Activated effector memory CD4-positive, alpha-beta T cell treated with anti-CD3 and anti-CD28 coated beads, Interleukin-2, amount 50 U/mL, for 16 hours (primary cell): ENCODE measurements around the gene ATP9A.
"Not testable (repeated sequence)": the region's sequence is repeated elsewhere in the genome, so short reads cannot be mapped to it uniquely, and the experiment has no call there.

Experiments used
- DNase-seq: peaks from one replicate; pipeline ENCODE4 v3.0.0-alpha.2; 2020

Gene ATP9A

DNA sequence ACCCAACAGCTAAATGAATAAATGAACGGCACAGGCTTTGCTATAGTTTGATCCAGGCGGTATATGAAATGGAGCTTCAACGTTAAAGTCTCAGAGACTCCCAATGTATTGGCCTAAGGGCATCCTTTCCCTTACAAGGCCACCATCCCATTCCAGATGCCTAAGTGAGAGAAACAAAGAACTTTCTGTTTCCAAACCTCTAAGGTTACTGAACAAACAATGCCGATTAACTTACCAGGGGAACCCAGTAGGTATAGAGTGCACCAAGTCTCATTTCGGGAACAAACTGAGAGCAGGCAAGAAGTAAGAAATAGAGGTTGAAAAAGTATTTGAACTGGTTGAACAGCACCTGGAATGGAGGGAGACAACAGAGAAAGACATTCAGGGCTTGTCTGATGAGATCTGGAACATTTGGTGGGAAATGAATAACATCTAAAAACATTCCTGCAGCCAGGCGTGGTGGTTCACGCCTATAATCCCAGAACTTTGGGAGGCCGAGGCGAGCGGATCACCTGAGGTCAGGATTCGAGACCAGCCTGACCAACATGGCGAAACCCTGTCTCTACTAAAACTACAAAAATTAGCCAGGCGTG lies 42.5 kb downstream of the ATP9A start:
- DNase-seq, result no peak

DNA sequence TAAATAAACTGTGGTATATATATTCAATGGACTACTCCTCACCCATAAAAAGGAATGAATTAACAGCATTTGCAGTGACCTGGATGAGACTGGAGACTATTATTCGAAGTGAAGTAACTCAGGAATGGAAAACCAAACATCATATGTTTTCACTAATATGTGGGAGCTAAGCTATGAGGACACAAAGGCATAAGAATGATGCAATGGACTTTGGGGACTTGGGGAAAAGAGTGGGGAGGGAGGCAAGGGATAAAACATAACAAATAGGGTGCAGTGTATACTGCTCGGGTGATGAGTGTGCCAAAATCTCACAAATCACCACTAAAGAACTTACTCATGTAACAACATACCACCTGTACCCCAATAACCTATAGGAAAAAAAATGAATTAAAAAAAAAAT lies 45.2 kb downstream of the ATP9A start:
- DNase-seq, result not testable (repeated sequence)

DNA sequence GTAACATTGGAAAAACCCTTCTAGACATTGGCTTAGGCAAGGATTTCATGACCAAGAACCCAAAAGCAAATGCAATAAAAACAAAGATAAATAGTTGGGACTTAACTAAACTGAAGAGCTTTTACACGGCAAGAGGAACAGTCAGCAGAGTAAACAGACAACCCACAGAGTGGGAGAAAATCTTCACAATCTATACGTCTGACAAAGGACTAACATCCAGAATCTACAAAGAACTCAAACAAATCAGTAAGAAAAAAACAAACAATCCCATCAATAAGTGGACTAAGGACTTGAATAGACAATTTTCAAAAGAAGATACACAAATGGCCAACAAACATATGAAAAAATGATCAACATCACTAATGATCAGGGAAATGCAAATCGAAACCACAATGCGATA lies 45.9 kb downstream of the ATP9A start:
- DNase-seq, result not testable (repeated sequence)

DNA sequence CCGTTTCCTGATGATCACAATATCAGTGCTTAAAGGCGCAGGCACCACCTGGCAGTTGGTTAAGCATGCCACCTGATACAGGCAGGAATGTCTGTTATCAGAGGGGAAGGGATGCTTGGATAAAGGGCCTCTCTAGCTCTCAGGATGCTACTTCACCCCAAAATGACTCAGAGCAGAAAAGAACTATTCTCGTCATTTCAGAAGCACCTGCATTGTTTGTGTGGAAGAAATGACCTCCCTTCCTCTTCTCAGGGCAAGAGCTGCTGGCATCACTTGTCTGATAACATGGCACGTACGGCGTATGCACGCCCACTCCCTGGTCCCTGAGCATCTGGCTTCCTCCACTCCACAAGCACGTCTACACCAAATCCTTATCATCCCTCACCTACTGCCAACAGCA lies 47.3 kb downstream of the ATP9A start:
- no peak for DNase-seq

DNA sequence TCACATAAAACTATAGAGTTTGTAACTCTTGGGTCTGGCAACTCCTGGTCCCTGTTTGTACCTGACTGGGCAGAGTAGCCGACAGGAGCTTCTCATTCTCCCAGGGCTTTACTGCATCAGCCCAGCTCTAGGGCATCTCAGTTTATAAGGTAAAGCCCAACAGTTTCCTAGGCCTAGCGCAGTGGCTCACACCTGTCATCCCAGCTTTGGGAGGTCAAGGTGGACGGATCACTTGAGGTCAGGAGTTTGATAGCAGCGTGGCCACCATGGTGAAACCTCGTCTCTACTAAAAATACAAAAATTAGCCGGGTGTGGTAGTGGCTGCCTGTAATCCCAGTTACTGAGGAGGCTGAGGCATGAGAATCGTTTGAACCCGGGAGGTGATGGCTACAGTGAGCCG lies 47.8 kb downstream of the ATP9A start:
- no peak for DNase-seq

DNA sequence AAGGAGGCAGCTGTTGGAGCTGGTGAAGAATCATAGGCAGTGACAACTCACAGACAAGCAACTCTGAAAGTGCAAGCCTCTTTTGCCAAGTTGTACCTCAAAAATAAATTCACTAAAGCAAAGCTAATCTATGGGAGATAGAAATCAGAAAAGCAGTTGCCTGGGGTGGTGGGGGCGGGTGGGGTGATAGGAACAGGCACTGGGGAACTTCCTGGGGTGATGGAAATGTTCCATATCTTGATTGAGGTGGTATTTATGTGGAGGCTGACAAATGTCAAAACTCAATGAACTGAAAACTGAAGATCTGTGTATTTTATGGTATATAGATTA lies 52.4 kb downstream of the ATP9A start:
- peak; percentile 2 for DNase-seq

DNA sequence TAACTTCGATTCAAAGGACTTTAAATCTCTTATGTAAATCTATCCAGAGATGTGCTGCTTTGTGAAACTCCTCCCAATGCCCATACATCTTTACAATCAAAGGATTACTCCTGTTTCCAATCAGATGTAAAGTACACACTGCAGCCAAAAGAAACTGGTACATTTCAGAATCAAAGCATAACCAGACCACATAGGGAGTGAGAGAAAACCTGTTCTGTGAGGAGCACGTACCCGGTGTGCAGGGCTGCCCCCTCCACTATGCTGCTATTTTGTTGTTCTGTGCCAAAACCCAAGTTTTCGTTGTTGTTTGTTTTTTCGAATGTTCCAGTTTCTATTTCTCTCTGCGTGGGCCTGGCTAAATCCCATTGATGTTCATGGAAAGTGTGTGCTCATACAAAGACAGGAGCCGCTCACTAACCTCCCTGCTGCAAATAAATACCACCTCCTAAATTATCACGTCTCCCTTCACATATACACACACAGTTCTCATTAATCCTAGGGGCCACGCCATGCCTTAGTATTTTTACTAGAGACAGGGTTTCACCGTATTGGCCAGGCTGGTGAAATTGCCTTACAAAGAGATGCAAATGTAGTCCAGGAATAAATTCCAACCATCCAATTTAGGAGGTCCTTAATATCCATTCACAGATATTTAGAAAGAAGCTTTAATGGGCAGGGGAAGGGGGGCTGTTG lies 52.9 kb downstream of the ATP9A start:
- peak; percentile 12 for DNase-seq

DNA sequence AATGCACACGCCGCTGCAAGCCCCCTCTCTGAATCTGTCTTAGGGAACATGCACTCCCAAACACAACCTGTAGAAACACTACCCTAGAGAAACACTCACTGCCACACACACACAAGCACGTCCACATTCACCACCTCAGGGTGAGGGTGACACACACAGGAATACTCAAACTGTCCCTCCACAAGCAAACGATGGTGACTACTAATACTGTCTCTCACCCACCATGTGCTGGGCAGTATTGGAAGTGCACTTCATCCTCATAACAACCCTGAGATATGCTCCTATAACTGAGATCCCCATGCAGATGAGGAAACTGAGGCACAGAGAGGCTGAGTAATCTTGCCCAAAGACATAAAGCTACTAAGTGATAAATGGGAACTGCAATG lies 55.0 kb downstream of the ATP9A start:
- no peak for DNase-seq

DNA sequence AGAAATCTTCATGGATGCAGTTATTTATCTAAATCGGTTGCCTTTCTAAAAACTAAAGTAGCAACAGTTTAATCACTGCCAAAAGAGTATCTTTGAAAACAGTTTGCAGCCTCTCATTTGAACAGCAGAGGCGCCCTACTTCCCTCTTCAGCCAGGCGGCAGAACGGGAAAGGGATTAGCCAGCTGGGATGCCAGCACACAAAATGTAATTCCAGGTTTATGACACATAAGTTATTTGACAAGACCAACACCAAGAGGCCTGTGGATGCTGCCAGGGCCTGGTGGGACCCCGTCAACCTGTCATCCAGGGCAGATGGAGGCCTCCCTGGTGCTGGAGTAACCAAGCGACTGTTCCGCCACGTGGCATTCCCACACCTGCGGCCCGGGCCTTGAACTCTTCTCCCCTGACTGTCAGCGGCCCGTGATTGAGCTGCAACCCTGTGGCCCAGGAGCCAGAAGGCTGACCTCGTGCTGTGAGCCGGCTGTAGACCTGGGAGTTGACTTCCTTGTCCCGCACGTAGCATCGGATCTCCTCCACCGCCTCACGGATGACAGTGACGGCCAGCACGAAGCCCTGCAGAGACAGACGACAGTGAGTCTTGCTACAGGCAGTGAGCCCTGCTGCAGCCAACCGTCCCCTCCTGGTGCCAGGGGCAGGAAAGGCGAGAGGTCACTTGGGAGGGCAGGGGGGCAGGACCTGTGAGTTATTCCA lies 55.5 kb downstream of the ATP9A start:
- DNase-seq, result peak; percentile 58

DNA sequence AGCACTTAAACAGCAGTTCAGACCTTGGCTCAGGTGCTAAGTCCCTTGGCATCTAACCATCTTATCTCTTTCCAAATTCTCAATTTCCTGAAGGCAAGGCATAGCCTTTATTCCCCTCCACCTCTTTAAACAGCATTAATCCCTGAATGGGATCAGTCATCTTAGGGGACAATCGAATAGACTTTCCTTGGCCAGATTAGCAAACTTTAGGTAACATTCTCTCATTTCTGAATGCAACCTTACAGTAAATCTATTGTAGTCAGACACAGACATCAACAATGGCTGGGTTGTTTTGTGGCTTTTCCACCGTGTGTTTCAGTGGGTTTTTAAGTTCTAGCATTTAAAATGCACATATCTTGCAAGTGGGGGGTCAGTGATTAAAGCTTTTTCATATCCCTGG lies 56.8 kb downstream of the ATP9A start:
- no peak for DNase-seq

DNA sequence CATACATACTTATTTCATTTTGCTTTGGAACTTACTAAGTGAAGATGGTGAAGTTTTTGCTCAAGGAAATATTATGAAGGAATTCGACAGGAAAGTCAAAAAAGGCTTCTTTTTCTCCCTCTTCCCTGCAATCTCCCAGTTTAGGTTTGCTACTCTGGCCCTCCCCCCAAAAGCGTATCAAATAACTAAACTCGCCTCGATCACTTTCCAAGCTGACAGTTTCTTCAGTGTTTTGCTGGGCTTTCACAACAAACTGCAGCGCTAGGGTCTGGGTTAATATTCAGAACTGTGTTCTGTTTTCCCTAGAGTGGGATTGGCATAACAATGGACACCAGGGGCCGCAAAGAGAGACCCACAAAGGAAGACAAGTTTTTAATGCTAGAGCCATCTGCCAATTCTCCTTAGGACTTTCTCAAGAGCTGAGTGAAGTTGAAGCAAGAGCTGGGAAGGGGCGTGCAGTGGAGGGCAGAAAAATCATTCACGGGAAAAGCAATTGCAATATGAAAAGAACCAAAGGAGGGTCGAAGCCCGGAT lies 57.8 kb downstream of the ATP9A start:
- peak; percentile 12 for DNase-seq

DNA sequence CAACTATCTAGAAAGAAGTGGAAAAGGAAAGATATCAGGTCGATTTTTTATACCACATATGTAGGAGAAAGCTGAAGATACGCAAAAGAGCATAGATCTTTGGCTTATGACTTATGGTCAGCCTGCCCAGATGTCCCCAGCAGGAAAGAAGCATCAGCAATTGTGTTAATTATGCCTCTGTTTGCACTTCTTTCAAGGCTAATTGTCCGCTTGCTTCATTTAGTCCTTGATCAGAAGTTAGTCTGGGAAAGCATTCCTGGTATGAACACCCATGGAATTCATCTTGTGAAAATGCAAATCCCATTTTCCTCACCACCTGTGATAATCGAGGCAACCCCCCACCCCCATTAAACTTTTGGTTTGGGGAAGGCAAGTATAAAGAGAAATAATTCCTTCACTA lies 62.8 kb downstream of the ATP9A start:
- no peak for DNase-seq

DNA sequence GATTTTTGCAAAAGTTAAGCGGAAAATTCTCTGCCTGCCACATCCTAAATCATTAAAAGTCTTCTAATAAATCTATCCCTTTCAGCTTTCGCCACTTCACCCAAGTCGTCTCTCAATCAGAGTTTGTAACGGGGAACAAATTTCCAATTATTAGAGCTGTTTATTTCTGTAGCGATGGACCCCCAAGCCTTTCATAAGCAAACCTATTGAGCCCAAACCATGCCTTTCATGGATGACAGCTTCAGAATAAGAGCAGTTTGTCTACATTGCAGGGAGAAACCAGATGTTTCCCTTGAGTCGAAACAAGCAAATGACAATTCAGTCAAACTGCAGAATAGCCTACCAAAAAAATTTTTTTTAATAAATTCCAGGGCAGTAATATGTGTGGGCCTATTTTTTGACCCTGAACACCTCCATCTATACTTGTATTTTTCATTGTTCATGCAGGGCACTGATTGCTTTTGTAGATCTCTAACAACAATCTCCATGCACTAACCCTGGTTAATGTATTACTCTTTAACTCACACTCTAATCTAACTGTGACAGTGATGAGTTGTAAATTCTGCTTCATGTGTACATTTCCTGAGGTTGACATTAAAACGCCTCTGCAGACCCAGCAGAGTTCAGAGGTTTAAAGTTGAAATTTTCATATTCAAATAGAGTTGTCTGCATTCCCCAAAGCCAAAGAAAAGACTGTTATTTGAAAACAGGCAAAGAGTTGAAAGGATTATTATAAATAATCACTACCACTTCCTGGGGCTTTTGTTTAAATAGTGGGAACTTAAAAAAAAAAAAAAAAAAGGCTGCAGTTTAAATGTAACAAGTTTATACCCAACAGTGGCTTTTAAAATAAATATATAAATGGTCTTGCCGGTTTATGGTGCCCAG lies 64.5 kb downstream of the ATP9A start:
- DNase-seq, result no peak

DNA sequence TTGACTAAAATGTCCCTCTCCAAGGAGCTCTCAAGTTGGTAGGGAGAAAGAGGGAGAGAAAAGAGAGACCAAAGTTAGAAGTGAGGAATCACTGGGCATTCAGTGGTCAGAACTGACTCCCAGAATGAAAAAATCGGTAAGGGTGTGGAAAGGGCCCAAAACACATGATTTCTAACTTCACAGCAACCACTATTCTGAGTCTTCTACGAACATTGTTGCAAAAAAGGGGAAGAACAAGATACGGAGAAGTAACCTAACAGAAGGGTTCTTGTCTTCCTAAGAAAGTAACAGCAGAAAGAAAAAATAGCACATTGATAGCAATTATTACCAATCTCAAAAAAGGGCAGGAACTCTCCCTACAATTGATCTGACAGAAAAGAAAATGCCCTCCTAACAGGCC lies 65.6 kb downstream of the ATP9A start:
- no peak for DNase-seq

DNA sequence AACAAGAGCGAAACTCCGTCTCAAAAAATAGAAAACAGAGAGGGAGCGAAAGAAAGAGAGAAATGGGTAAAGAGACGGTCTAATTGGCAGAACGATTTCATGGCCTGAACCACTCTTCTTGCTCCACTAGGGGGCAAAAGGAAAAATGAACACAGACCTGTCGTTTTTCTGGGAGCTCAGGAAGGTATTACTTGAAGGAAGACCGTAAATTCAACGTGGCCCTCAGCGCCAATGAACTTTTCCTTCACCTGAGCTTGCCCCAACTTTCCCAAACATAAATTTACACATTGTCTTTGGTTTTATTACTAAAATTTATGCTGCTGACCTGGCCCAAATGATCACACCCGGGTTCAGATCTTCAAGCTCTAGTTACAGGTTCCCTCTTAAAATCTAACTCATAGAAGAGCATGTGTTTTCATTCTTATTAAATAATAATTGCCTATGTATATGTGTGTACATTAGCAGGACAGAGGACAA lies 67.3 kb downstream of the ATP9A start:
- no peak for DNase-seq

DNA sequence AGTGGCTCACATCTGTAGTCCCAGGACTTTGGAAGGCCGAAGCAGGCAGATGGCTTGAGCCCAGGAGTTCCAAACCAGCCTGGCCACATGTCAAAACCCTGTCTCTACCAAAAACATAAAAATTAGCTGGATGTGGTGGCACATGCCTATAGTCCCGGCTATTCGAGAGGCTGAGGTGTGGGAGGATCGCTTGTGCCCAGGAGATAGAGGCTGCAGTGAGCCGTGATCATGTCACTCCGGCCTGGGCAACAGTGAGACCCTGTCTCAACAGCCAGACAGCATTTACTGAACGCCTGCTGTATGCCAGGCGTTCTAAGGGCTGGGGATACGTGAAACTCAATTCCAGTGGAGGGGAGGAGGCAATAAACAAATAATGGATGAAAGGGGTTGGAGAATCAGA lies 69.9 kb downstream of the ATP9A start:
- DNase-seq, result no peak

DNA sequence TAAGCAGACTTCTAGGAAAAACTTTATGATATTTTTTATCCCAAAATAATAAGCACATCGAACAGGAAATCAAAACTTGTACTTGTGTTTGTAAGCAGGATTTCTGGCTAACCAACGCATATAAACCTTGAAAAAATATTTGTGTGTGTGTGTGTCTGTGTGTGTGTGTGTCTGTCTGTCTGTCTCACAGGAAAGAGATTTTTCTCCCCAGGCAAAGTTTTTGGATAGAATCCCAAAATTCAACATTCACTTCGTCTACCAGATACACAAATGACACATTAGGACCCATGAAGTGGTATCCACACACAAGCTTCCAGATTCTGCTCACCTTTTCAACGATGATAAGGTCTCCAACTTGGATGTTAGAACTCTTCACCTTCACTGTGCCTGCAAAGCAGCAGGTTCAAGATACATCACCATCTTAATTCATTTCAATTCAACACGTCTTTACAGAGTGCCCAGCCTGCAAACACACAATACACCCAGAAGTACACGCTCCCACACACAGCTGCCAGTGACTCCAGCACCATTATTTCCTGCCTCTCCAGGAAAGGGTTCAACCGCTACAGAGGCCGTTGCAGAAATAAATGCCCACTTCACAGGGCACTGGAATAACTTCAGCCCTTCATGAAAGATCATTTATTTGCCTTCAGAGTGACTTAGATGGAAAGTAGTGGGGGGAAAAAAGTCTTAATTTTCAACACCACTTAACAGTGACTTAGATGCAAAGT lies 70.9 kb downstream of the ATP9A start:
- DNase-seq, result no peak

DNA sequence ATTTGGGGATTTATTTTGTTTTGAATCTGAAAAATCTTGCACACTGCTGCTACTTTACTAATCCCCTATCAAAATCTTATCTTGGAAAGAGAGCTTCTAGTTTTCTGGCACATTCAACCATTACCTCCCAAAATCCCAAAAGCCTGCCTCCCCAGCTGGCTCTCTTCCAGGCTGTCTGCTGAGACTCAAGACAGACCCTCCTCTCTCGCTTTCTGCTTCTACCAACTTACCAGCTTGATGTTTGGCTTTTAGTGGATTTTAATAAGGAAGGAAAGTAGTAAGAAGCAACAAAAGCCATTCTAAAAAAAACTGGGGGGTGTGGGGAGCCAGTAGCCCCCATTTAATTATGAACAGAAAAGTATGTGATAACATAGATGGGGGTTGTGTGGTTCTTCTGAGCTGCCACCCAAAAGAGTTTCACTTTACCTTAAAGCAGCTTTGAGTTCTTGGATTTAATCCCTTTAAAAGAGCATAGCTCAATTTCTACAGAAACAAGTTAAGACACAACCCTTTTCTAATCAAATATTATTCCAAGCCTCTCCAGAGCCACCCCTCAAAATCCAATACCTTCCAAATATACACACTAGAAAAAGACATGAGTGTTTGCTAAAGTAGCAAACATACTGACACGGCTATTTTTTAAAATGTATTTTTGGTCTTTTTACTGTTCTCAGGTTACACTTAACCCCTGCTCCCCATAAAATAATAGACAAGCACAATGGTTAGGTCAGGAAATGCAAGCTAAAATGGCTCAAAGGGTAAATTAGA lies 71.7 kb downstream of the ATP9A start:
- DNase-seq, result no peak

DNA sequence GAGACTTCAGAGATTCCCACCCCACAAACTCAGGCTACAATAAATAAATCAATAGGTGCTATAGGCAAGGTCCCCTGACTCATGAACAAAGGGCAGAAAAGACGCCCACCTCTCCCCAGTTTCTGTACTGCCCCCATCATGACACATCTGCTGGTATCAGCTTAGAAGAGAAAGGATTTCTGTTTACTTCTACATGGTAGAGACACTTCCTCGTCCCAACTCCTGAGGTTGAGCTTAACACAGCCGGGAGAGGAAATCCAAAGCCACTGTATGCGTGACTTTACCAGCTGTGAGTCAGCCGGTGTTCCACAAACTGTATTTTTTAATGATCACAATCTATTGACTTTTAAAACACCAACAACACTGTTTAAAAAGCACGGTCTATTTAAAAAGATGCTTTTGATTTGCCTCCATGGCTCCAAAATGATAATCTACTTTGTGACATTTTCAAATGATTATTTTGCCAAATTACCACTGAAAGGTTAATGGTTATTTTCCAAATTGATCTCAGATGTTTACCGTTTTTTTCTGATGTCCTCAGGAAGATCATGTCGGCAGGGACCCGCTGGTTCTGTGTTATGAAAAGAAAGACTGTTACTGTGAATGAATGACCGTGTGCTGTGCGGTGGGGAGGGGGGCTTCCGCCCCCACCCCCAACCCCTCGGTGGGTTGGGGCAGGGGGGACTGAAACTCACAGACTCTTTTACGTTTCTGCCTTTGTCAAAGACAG lies 72.5 kb downstream of the ATP9A start:
- no peak for DNase-seq

DNA sequence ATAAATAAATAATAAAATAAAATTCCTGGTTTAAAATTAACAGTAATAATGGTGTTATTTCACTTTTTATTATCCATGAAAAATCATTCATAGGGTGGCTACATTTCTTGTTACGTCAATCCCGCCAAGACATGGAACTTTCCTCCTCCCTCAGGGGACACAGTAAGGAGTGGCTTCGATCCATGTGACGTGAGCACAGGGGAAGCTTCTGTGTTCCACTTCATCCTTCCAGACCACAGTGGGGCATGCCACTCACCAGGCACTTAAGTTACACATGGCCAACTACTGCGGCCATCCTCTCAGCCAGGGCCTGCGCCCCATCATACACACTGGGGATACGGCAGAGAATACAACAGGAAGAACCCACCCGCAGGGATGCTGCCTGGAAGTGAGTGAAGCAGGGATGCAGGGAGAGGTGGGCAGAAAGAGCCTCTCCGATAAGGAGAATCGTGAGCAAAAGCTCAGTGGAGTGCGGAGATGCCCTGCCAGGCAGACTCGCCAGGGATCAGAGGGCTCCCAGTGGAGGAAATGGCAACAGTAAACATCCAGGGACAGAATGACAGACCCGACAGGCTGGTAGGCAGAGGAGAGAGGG lies 75.3 kb downstream of the ATP9A start:
- DNase-seq, result no peak

DNA sequence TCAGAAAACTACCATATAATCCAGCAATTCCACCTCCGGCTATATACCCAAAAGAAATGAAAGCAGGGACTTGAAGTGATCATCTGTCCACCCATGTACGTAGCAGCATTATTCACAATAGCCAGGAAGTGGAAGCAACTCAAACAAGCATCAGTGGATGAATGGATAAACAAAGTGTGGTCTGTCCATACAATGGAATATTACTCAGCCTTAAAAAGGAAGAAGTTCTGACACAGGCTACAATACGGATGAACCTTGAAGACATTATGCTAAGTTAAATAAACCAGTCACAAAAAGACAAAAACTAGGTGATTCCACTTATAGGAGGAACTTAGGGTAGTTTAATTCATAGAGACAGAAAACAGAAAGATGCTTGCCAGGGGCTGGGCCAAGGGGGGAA lies 76.5 kb downstream of the ATP9A start:
- no peak for DNase-seq
